GM19328 (cell line): ENCODE measurements around the gene ATP5PD.
"Not testable (repeated sequence)": the region's sequence is repeated elsewhere in the genome, so short reads cannot be mapped to it uniquely, and the experiment has no call there.

Experiments used
- ATAC-seq: cut with Tn5 transposase; IDR thresholded peaks from one replicate; pipeline ENCODE4 v1.9.1; 2021; ENCODE audit warnings: mild to moderate bottlenecking, moderate library complexity; ENCODE audit not compliant: unreplicated experiment

Gene ATP5PD

DNA sequence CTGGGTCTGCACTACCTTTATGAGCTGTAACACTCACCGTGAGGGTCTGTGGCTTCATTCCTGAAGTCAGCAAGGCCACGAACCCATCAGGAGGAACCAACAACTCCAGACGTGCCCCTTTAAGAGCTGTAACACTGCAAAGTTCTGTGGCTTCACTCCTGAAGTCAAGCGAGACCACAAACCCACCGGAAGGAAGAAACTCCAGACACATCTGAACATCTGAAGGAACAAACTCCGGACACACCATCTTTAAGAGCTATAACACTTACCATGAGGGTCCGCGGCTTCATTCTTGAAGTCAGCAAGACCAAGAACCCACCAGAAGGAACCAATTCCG is 21.4 kb downstream of the ATP5PD start:
- not testable (repeated sequence) for ATAC-seq

- ATAC-seq, result no peak
These were observed 21.9 kb downstream of the ATP5PD start for GRCh38 chr17:75024686-75025397.

DNA sequence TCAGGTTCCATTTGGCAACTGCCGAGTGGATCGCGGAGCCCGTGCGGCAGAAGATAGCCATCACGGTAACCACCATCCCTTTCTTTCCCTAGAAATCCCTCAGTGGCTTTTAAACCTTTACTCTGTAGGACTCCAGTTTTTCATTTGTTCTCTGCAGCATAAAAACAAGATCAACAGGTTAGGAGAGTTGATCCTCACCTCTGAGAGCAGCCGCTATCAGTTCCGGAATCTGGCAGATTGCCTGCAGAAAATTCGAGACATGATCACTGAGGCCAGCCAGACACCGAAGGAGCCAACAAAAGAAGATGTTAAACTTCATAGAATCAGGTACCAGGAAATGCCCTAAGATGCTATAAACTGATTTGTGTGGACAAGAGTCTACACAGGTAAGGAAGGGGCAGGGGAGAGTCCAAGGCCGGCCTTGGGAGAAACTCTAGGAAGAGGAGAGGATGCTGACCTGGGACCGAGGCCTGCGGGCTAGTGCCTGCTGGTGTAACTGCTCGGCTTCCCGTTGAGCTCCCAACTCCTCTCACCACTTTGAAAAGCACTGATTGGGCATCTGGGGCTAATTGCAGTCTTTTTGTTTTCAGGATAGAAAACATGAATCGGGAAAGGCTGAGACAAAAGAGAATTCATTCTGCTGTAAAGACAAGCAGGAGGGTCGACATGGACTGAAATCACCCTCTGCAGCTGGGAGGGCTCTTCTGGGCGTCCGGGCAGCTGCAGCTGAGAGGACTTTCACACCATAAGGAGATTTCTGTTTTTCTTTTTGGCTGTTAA is 26.2 kb downstream of the ATP5PD start:
- no peak for ATAC-seq

DNA sequence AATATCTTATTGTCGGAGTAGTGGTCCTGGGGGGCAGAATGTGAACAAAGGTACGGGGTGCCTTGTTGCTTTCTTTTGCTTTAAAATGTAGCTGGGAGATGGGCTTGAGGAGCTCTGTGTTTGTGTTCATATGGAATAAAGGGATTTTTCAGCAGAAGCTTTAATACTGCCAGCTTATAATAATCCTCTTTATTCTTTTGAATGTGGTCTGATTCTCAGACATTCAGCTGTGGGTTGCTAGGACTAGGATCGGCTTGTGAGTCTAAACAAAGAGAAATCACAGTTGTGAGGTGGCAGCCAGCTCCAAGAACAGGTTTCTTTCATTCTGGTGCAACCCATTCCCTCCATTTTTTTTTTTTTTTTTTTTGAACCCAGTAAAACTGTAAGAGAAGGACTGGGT is 27.1 kb downstream of the ATP5PD start:
- no peak for ATAC-seq

DNA sequence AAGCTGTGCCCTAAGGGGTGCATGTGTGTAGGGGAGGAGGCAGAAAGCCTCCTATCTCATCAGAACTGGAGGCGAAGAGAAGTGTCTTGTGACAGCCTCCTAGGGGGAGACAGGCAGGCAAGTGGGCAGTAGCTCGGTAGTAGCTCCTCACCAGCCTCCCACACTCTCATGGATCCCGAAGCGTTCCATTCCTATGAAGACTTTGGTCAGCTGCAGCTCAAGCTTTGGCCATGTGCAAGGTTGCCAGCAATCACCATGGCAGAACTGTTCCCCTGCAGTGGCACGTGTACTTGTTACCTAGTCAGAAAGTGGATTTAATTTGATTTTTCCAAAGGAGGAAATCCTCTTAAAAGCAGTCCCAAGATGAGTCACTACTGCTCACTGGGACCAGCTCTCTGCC is 27.6 kb downstream of the ATP5PD start:
- no peak for ATAC-seq

- ATAC-seq, result no peak
These were observed 33.6 kb downstream of the ATP5PD start for GRCh38 chr17:75013092-75013559.

DNA sequence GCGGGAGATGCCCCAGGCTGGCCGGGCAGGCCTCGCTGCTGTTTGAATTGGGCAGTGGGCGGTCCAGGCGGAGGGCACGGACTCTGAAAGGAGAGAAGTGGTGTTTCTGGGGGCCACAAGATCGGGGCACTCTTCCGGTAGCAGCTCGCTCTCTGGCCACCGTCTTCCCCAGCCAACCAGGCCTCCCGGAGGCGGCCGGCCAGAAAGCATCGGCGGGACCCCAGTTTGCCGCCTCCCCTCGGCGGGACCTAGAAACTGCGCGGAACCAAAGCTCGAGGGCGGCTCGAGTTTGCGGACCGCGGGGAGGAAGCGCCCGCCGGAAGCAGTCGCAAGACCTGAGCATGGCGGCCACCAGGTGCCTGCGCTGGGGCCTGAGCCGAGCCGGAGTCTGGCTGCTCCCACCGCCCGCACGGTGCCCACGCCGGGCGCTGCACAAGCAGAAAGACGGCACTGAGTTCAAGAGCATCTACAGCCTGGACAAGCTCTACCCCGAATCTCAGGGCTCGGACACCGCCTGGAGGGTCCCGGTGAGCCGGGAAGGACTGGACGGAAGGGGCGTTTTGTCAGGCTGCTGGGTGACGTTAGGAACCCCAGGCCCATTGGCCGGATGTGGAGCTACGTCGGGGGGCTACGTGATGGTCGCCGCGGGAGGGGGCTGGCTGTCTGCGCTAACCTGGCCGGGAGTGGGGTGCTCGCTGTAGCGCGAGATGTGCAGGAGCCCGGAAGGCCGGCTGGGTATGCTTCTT is 34.2 kb downstream of the ATP5PD start, which contains the start of gene MRPL58:
Gene MRPL58, plus strand, starts transcription at position 325 of the 746 bp plus-strand sequence. Its CDS starts 17 bp downstream, at position 342.
- ATAC-seq, result peak; percentile 70

GRCh38 chr17:75012096-75012345 is 34.7 kb downstream of the ATP5PD start:
- no peak for ATAC-seq

GRCh38 chr17:75011401-75012095 is 35.2 kb downstream of the ATP5PD start:
- ATAC-seq, result no peak

- no peak for ATAC-seq
These were observed 35.9 kb downstream of the ATP5PD start for GRCh38 chr17:75010683-75011400.

GRCh38 chr17:75009139-75009724 is 37.5 kb downstream of the ATP5PD start:
- no peak for ATAC-seq

GRCh38 chr17:75008373-75008772 is 38.4 kb downstream of the ATP5PD start:
- ATAC-seq, result no peak

- no peak for ATAC-seq
These were observed 40.1 kb downstream of the ATP5PD start for GRCh38 chr17:75006653-75007052.

DNA sequence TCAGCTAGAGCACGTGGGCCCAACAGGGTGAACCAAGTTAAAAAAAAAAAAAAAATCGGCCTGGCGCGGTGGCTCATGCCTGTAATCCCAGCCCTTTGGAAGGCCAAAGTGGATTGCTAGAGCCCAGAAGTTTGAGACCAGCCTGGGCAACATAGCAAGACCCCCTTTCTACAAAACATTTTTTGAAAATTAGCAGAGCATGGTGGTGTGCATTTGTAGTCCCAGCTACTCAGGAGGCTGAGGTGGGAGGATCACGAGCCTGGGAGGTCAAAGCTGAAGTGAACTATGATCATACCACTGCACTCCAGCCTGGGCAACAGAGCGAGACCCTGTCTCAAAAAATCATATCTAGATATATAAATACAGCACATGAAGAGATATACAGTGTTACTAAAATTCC is 40.7 kb downstream of the ATP5PD start:
- not testable (repeated sequence) for ATAC-seq

DNA sequence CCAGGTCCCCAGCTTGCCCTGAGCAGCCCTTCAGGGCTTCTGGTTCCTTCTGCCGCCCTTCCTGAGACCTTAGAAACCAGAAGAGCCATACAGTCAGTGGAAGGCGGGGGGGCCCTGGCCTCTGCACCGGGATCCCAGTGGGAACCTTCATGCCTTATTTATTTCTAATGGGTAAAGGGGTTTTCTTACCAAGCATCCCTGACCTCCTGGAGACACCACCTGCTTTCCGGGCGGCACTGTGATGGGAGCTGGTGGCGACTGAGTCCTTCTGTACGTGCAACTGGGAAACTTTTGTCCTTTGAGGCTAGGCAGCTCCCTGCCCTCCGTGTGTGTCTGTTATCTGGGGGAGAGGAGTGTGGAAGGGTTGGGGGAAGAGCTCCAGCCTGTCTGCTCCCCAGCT is 41.5 kb downstream of the ATP5PD start:
- ATAC-seq, result no peak

DNA sequence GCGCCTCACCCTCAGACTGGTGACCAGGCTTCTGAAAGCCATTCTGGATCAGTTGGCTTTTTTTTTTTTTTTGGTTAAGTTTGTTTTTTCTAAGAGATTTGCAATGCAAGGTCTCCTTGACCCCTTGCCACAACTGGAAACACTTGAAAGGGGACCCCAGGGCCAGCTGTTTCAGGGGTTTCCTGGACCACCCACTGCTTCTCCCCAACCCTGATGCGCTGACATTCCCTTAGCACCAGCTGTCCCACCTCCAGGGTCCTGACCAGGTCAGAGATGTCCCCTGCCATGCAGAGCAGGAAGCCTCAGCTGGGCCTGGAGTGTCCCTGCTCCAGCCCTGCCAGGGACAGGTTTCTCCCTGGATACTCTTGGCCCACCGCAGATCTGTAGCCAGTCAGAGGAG is 42.4 kb downstream of the ATP5PD start:
- no peak for ATAC-seq

DNA sequence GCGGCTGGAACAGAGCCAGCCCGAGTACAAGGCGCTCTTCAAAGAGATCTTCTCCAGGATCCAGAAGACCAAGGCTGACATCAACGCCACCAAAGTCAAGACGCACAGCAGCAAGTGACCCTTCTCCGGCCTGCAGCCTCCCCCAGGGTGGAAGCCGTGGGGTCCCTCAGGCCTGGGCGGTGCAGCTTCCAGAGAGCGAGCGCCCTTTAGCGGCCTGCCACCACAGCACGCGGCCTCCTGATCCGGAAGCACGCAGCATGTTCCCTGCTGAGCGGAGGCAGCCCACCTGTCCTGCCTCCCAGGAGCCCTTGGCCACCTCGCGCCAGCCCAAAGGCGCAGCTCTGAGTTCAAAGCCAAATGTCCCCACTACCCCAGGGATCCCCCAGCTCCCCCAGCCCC is 42.8 kb downstream of the ATP5PD start:
- ATAC-seq, result no peak

GRCh38 chr17:75003070-75003956 is 43.5 kb downstream of the ATP5PD start:
- no peak for ATAC-seq
